ENCODE results near the gene PSMD14. TPM values are rescaled to one million over a fixed set of nuclear protein-coding genes. Genes with fewer than 3 reads are reported as not detected.

The PSMD14 gene
- total RNA-seq, 1 experiment from 2014 or later, result 118 TPM

GRCh38 chr2:161303535-161304050 lies 4.6 kb upstream of the PSMD14 start:
- H3K9me3 ChIP-seq (ENCODE audit: control insufficient read depth in 1 of 2, insufficient read depth in 1 of 2, low read depth in 1 of 2, low read length in 2 of 2), result no peaks in the 10 kb centered on the region
- no peak for TF ChIP-seq FOSL1 (IDR thresholded peaks at IDR 0.05; ENCODE audit: low read depth)
- intact Hi-C loops (cut with micrococcal nuclease), result no loop called here
- H3K36me3 ChIP-seq (ENCODE audit: control insufficient read depth in 1 of 2, insufficient read depth in 2 of 2, low read length in 2 of 2), result no peaks in the 10 kb centered on the region
- no peak overlapping the region for H3K4me3 ChIP-seq (replicated peaks in 1 of 2; ENCODE audit: low read depth in 1 of 2, low read length in 2 of 2)
- no TSS peak for BruUV-seq (replicated peaks)
- ATAC-seq, result no peak
- H3K27ac ChIP-seq (ENCODE audit: low read depth, low read length), result no peak overlapping the region
- peaks cover 15% of the 10 kb centered on the region for H3K79me2 ChIP-seq (ENCODE audit: insufficient read depth, low read length)
- ChIA-PET RAD21 (ENCODE audit: low non-redundant PET in 1 of 2, low total read pairs in 2 of 2, uncharacterized antibody in 2 of 2, unreplicated experiment in 2 of 2) (no interaction called here), CTCF (no interaction called here), POLR2A (no interaction called here)
- no peaks in the 10 kb centered on the region for H3K27me3 ChIP-seq (ENCODE audit: insufficient read depth, low read length)
- H3K4me2 ChIP-seq (ENCODE audit: low read length), result no peak overlapping the region
- H2AFZ ChIP-seq (ENCODE audit: low read depth, low read length, poor library complexity, severe bottlenecking), result no peak overlapping the region
- no peaks in the 10 kb centered on the region for H4K20me1 ChIP-seq (ENCODE audit: insufficient read depth)
- no peaks in the 10 kb centered on the region for H3K9me2 ChIP-seq (ENCODE audit: insufficient read depth)
- H3K9ac ChIP-seq (ENCODE audit: low read length), result no peak overlapping the region
- DNase-seq (ENCODE audit: low read depth, low spot score), result no peak
- H3K4me1 ChIP-seq (ENCODE audit: control insufficient read depth in 1 of 2, insufficient read depth in 2 of 2, low read length in 2 of 2), result peaks cover 0 to 4% of the 10 kb centered on the region in 2 experiments; a peak in 1 of 4 replicates

- ATAC-seq, result no peak
- no peaks in the 10 kb centered on the region for H3K9me3 ChIP-seq (ENCODE audit: control insufficient read depth in 1 of 2, insufficient read depth in 1 of 2, low read depth in 1 of 2, low read length in 2 of 2)
- H3K9ac ChIP-seq (ENCODE audit: low read length), result peak overlapping the region; percentile 86; the same call in 1 of the 2 replicates
- ChIA-PET CTCF (interaction anchor here (1.0 kb wide), 1 partner anchor 55 kb away, joined by 3 read pairs; no protein-coding TSS in a partner anchor), POLR2A (no interaction called here), RAD21 (ENCODE audit: low non-redundant PET in 1 of 2, low total read pairs in 2 of 2, uncharacterized antibody in 2 of 2, unreplicated experiment in 2 of 2) (no interaction called here)
- BruUV-seq (replicated peaks), result no TSS peak
- no peak for DNase-seq (ENCODE audit: low read depth, low spot score)
- H4K20me1 ChIP-seq (ENCODE audit: insufficient read depth), result no peaks in the 10 kb centered on the region
- no peaks in the 10 kb centered on the region for H3K9me2 ChIP-seq (ENCODE audit: insufficient read depth)
- peak overlapping the region; percentile 67 to 69 for H3K4me3 ChIP-seq (replicated peaks in 1 of 2; ENCODE audit: low read depth in 1 of 2, low read length in 2 of 2)
- no peaks in the 10 kb centered on the region for H3K36me3 ChIP-seq (ENCODE audit: control insufficient read depth in 1 of 2, insufficient read depth in 2 of 2, low read length in 2 of 2)
- H3K4me1 ChIP-seq (ENCODE audit: control insufficient read depth in 1 of 2, insufficient read depth in 2 of 2, low read length in 2 of 2), result peaks cover 0 to 15% of the 10 kb centered on the region in 2 experiments; a peak in 2 of 4 replicates
- peak overlapping the region; percentile 82; the same call in 1 of the 2 replicates for H3K27ac ChIP-seq (ENCODE audit: low read depth, low read length)
- H3K27me3 ChIP-seq (ENCODE audit: insufficient read depth, low read length), result no peaks in the 10 kb centered on the region
- intact Hi-C loops (cut with micrococcal nuclease), result no loop called here
- H3K79me2 ChIP-seq (ENCODE audit: insufficient read depth, low read length), result peaks cover 48% of the 10 kb centered on the region
- TF ChIP-seq CTCF (IDR thresholded peaks at IDR 0.05 in 2 of 3, conservative IDR thresholded peaks at IDR 0.05 in 1 of 3; ENCODE audit: borderline replicate concordance in 1 of 3, insufficient read depth in 1 of 3, low read depth in 2 of 3, low read length in 2 of 3) (peak in 2 of 3 experiments; percentile 12 to 37; a peak in 3 of 6 replicates), RAD21 (IDR thresholded peaks at IDR 0.05; ENCODE audit: low read depth) (peak; percentile 7; the same call in 1 of the 2 replicates), ELF1 (IDR thresholded peaks at IDR 0.05; ENCODE audit: borderline replicate concordance, low read depth) (no peak)
- H2AFZ ChIP-seq (ENCODE audit: low read depth, low read length, poor library complexity, severe bottlenecking), result no peak overlapping the region
- peak overlapping the region; percentile 87 for H3K4me2 ChIP-seq (ENCODE audit: low read length)
These were observed 1.3 kb upstream of the PSMD14 start for GRCh38 chr2:161306919-161307318.

Measured in HCT116 (cell line).